ENCODE results near the gene LIM2. TPM values are rescaled to one million over a fixed set of nuclear protein-coding genes. Genes with fewer than 3 reads are reported as not detected.
"Not testable (repeated sequence)": the region's sequence is repeated elsewhere in the genome, so short reads cannot be mapped to it uniquely, and the experiment has no call there.

Gene LIM2
- not detected in 2 replicates for total RNA-seq

DNA sequence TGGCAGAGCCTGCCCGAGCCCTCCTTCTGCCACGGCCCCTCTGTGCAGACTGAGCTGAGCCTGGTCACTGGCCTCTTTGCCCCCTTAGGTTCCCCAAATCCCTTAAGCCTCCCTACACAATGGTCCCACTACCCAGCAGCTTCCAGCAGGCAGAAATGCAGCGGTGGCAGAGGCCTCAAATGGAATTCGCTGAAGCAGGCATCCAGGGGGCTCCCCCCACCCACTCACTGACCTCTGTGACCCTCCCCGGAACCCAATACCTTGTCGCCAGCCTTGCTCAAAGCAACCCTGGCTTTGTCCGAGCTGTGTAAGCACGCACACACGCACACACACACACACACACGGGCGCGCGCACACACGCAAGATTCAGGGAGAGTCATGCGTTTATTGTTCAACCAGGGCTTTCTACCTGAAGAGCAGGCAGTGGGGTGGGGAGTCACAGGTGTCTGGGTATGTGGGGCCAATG is at the start of gene LIM2:
Gene LIM2 (minus strand): TSS at position 51 of the 466 bp plus-strand sequence. CDS start 531 bp downstream, outside the sequence.
- DNase-seq (ENCODE audit: low read depth in 2 of 2): no peak

DNA sequence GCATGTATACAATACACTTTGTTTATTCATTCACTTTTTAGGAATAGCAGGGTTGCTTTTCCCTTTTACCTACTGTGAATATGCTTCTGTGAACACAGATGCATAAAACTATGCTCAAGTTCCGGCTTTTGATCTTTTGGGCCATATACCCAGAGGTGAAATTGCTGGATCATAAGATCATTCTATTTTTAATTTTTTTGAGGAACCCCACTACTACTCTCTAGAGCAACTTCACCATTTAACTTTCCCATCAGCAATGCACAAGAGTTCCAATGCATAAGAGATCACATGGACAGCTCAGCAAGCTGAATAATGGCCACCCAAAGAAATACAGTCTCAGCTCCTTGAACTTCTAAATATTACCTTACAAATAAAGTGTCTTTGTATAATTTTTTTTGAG is 46.7 kb upstream of the LIM2 start:
- no peak for DNase-seq (ENCODE audit: low read depth in 2 of 2)

GRCh38 chr19:51433043-51433442 is 45.3 kb upstream of the LIM2 start:
- DNase-seq (ENCODE audit: low read depth in 2 of 2): no peak

DNA sequence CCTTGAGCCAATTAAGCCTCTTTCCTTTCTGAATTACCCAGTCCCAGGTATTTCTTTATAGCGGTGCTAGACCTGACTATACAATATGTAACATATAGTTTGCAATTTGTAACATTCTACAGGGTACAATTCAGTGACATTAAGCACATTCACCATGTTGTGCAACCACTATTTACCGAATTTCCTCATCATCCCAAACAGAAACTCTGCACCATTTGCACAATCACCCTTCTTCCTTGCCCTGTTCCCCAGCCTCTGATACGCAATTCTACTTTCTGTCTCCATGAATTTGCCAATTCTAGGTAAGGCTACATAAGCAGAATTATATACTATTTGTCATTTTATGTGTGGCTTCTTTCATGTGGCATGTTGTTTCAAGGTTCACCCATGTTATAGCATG is 43.4 kb upstream of the LIM2 start:
- no peak for DNase-seq (ENCODE audit: low read depth in 2 of 2)

DNA sequence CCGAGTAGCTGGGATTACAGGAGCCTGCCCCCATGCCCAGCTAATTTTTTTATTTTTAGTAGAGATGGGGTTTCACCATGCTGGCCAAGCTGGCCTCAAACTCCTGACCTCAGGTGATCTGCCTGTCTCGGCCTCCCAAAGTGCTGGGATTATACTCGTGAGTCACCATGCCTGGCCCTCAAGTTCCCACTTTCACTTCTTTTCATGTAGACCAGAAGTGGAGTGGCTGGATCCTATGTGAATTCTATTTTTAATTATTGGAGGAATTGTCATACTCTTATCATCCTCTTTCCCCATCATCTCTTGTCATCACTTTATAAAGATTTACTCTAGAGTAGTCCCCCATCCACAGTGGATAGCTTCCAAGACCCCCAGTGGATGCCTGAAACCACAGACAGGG is 42.4 kb upstream of the LIM2 start:
- DNase-seq (ENCODE audit: low read depth in 2 of 2): no peak

DNA sequence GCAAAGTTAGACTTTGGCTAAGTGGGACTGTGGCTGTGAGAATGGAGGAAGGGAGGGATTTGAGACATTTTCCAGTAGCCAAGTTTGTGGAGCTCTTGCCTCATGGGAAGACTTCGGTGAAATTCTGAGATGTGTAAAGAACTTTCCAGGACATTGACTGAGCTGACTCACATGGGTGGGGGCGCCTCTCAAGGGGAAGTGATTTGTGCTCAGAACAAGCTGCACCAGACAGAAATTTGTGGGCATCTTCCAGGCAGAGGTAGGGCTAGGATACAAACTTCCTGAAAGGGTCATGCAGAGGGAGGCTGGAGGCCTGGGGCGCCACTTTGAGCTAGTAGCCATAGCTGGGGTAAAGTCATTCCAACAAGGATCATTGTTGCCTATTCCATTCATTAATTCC is 39.4 kb upstream of the LIM2 start:
- no peak for DNase-seq (ENCODE audit: low read depth in 2 of 2)

DNA sequence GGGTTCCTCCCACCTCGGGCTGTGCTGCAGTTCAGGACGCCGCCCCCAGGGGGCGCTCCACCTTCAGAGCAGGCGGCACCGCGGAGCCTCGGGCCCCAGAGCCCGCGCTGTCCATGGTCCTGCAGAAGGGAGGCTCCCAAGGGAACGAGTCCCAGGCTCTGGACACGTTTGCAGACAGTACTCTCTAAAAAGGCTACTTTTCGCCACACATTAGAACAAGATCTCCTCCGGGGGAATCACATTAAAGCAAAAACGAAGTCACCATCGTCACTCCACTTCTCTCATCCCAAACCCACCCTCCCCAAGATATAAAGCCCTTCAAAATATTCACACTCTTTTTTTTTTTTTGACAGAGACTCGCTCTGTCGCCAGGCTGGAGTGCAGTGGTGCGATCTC is 34.3 kb upstream of the LIM2 start:
- peak; percentile 78 to 85 for DNase-seq (ENCODE audit: low read depth in 2 of 2)

- no peak for DNase-seq (ENCODE audit: low read depth in 2 of 2)
Measured at GRCh38 chr19:51421229-51422052, 33.7 kb upstream of the LIM2 start.

GRCh38 chr19:51420511-51420910 is 32.7 kb upstream of the LIM2 start:
- not testable (repeated sequence) for DNase-seq (ENCODE audit: low read depth in 2 of 2)

DNA sequence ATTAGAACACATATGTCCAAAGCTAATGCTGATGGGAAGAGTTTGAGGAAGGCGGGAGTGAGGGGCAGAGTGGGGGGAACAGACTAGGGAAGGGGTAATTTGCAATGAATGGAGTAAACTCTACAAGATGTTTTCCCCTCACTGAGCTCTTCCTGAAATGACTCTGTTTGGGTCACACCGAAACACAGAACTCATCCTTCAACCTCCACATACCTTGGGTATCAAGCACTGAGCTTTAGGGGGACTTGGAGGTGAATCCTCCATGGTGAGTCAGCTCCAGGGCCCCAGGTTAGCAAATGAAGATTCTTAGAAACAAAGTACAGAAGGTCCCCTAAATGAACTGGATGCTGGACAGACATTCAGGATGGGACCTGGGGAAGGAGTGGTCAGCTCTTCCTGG is 30.9 kb upstream of the LIM2 start:
- no peak for DNase-seq (ENCODE audit: low read depth in 2 of 2)

GRCh38 chr19:51417810-51418157 is 30.0 kb upstream of the LIM2 start:
- DNase-seq (ENCODE audit: low read depth in 2 of 2): no peak

GRCh38 chr19:51417107-51417809 is 29.5 kb upstream of the LIM2 start, which contains the start of gene SIGLEC10:
TSS of gene SIGLEC10 (minus strand) at chr19:51417642. CDS start at chr19:51417581, 61 bp downstream.
- DNase-seq (ENCODE audit: low read depth in 2 of 2): no peak

- DNase-seq (ENCODE audit: low read depth in 2 of 2): not testable (repeated sequence)
Measured at GRCh38 chr19:51416422-51416821, 28.6 kb upstream of the LIM2 start.

GRCh38 chr19:51415187-51415586 is 27.4 kb upstream of the LIM2 start:
- DNase-seq (ENCODE audit: low read depth in 2 of 2): no peak

GRCh38 chr19:51410950-51411748 is 23.4 kb upstream of the LIM2 start:
- DNase-seq (ENCODE audit: low read depth in 2 of 2): no peak

DNA sequence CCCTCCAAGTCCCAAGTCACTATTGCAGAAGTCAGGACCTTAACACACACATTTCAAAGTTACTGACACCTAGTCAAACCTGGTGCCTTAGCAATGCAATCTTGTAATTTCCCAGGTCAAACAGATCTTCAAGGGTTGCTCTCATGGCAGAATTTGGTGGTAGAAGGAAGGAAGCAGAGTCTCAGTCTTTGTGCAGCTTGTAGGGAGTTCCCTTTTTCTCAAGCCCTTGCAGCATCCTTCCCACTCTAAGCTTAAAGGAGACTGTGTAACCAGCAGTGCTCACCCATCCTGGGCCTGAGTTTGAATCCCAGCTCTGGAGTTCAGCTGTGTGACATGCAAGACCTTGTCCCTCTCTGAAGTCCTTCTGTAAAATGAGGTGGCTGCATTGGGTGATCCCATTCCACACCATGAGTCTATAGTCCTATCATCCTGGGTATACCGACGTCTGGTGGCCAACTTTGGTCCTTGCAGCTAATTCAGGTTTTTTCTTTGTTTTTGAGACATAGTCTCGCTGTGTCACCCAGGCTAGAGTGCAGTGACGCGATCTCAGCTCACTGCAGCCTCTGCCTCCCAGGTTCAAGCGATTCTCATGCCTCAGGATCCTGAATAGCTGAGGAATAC is 19.8 kb upstream of the LIM2 start:
- DNase-seq (ENCODE audit: low read depth in 2 of 2): peak; percentile 21 to 61

- no peak for DNase-seq (ENCODE audit: low read depth in 2 of 2)
Measured at GRCh38 chr19:51402117-51402516, 14.3 kb upstream of the LIM2 start.

DNA sequence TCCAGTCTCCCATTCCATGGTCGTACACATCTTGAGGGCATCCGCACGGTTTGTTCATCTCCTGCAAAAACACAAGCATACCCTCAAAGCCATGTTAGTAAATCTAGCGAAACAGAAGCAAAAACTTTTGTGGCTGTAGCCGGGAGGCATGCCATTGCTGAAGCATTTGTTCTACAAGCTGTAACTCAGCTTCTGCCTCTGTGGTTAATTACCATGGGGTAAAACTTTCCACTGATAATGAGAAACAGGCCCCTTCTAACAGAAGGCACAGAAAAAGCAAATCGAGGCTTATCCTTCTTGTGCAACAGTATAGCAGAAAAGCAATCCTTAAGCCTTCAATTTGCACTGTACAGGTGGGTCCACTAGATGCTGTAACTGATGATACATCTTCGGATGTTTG is 12.2 kb upstream of the LIM2 start:
- DNase-seq (ENCODE audit: low read depth in 2 of 2): not testable (repeated sequence)

DNA sequence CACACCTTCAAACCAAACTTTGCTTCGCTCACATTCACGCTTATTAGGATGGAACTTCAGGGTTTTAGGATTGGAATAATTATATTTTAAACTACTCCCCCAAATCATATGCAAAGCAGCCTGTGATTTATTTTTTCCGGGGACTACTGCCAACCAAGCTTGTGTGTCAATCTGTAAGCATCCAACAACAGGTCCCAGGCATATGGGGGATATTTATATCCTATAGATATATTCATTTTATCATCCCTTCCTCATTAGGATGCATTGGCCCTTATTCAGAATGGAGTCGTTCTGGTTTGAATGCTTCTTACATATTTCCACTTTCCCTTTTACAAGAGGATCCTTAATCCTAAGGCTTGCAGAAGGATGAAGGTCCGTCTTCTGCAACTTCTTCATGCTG is 11.5 kb upstream of the LIM2 start:
- DNase-seq (ENCODE audit: low read depth in 2 of 2): no peak

- DNase-seq (ENCODE audit: low read depth in 2 of 2): peak; percentile 24 to 31
Measured at GRCh38 chr19:51398096-51398704, 10.4 kb upstream of the LIM2 start.

GRCh38 chr19:51397453-51397852 is 9.7 kb upstream of the LIM2 start:
- DNase-seq (ENCODE audit: low read depth in 2 of 2): not testable (repeated sequence)
